HCT116 (cell line): ENCODE data around the gene PIK3R4.

Experiments used
- ATF3 ChIP-seq: IDR thresholded peaks from 2 replicates; pipeline ENCODE4 v1.6.1; 2012
- CEBPB ChIP-seq: IDR thresholded peaks from 2 replicates; pipeline ENCODE4 v1.6.1; 2012; ENCODE audit warnings: low read depth
- CTCF ChIP-seq, 3 experiments: fragments of 200-600 bp in 1 of 3; sonication (generic) in 1 of 3; IDR thresholded peaks in 2 of 3; conservative IDR thresholded peaks in 1 of 3; 2 replicates each; pipeline ENCODE4 v1.5.1; 2012 to 2017; ENCODE audit warnings: low read depth in 2 of 3, low read length in 2 of 3, antibody characterized with exemption in 1 of 3, borderline replicate concordance in 1 of 3, control low read depth in 1 of 3, mild to moderate bottlenecking in 1 of 3, mixed read lengths in 1 of 3, mixed run types in 1 of 3, moderate library complexity in 1 of 3; ENCODE audit not compliant: insufficient read depth in 1 of 3
- EZH2 ChIP-seq: fragments of 200-600 bp; sonication (generic); IDR thresholded peaks from 2 replicates; pipeline ENCODE4 v1.6.1; 2017; ENCODE audit warnings: antibody characterized with exemption, mixed run types
- EZH2phosphoT487 ChIP-seq: fragments of 200-600 bp; IDR thresholded peaks from 2 replicates; pipeline ENCODE4 v1.6.1; 2018; ENCODE audit warnings: antibody characterized with exemption, borderline replicate concordance
- POLR2A ChIP-seq: IDR thresholded peaks from 2 replicates; pipeline ENCODE4 v1.7.0; 2011; ENCODE audit warnings: borderline replicate concordance; ENCODE audit not compliant: insufficient read depth, insufficient read length; ENCODE audit errors: extremely low read depth
- POLR2AphosphoS5 ChIP-seq: IDR thresholded peaks from 2 replicates; pipeline ENCODE4 v1.6.1; 2011; ENCODE audit warnings: mild to moderate bottlenecking, low read depth, low read length, moderate library complexity
- RAD21 ChIP-seq: IDR thresholded peaks from 2 replicates; pipeline ENCODE4 v1.6.1; 2012; ENCODE audit warnings: low read depth, mild to moderate bottlenecking
- SP1 ChIP-seq: IDR thresholded peaks from 2 replicates; pipeline ENCODE4 v1.6.1; 2012; ENCODE audit warnings: low read depth

- TF ChIP-seq EZH2 (no peak), POLR2A (no peak), CTCF (IDR thresholded peaks at IDR 0.05 in 2 of 3, conservative IDR thresholded peaks at IDR 0.05 in 1 of 3; ENCODE audit: borderline replicate concordance in 1 of 3, insufficient read depth in 1 of 3, low read depth in 2 of 3, low read length in 2 of 3) (no peak), RAD21 (no peak), EZH2phosphoT487 (no peak), POLR2AphosphoS5 (no peak), ATF3 (no peak), CEBPB (no peak), SP1 (no peak)
These were observed 31.0 kb downstream of the PIK3R4 start for GRCh38 chr3:130715616-130716015.
